Erythroblast (primary cell): ENCODE measurements around the gene SERAC1.

Experiments used
- GATA1 ChIP-seq: IDR thresholded peaks from 2 replicates; pipeline ENCODE4 v1.6.1; 2011; ENCODE audit warnings: low read depth, mild to moderate bottlenecking, control low read depth, low read length, moderate library complexity
- POLR2A ChIP-seq: IDR thresholded peaks from 2 replicates; pipeline ENCODE4 v1.6.1; 2011; ENCODE audit warnings: mild to moderate bottlenecking, low read length

GRCh38 chr6:158168040-158168289 is at the start of gene SERAC1:
- TF ChIP-seq POLR2A (no peak), GATA1 (no peak)
